GM23248 (cell line): ENCODE data around the gene GEMIN7.

Source experiments
- EZH2 ChIP-seq: fragments of 200-600 bp; sonication (generic); IDR thresholded peaks from 2 replicates; pipeline ENCODE4 v1.6.1; 2018; ENCODE audit warnings: antibody characterized with exemption, mild to moderate bottlenecking; ENCODE audit not compliant: insufficient read depth, poor library complexity, severe bottlenecking
- EZH2phosphoT487 ChIP-seq: fragments of 200-600 bp; sonication (generic); IDR thresholded peaks from 2 replicates; pipeline ENCODE4 v1.6.1; 2018; ENCODE audit warnings: antibody characterized with exemption, moderate library complexity, mild to moderate bottlenecking, low read depth; ENCODE audit not compliant: insufficient read depth

GRCh38 chr19:45082170-45082569 is 3.1 kb downstream of the GEMIN7 start:
- TF ChIP-seq EZH2 (no peak), EZH2phosphoT487 (no peak)
